Measurements from ENCODE around the gene FMNL1. TPM values are rescaled to one million over a fixed set of nuclear protein-coding genes. Genes with fewer than 3 reads are reported as not detected.

The FMNL1 gene
- total and polyA plus RNA-seq, 2 experiments from 2014 or later: 1.4 to 4.2 TPM

GRCh38 chr17:45175759-45176115 is 45.9 kb upstream of the FMNL1 start:
- H3K27ac ChIP-seq: peak overlapping the region; percentile 76
- peak overlapping the region; percentile 38 for H3K4me2 ChIP-seq (ENCODE audit: unreplicated experiment)
- H3K79me2 ChIP-seq (ENCODE audit: insufficient read depth): no peaks in the 10 kb centered on the region
- no peaks in the 10 kb centered on the region for H3K36me3 ChIP-seq (ENCODE audit: low read depth)
- H3K4me1 ChIP-seq (ENCODE audit: insufficient read depth): peaks cover 32% of the 10 kb centered on the region
- peak; percentile 7 for DNase-seq
- H4K20me1 ChIP-seq (ENCODE audit: insufficient read depth): no peaks in the 10 kb centered on the region
- 53 to 57% methylated on average over 3 of the region's 3 CpGs for WGBS, 2 experiments (ENCODE audit: low coverage in 1 of 2, low lambda C conversion rate in 2 of 2, missing lambda C conversion rate in 2 of 2)
- peak overlapping the region; percentile 79 for H2AFZ ChIP-seq
- no peaks in the 10 kb centered on the region for H3K9me2 ChIP-seq (ENCODE audit: insufficient read depth)
- in situ Hi-C loops (cut with MboI): no loop called here
- peak overlapping the region; percentile 43 for H3K9ac ChIP-seq
- TF ChIP-seq EZH2phosphoT487 (IDR thresholded peaks at IDR 0.05; ENCODE audit: insufficient read depth, low read depth) (no peak), EZH2 (IDR thresholded peaks at IDR 0.05; ENCODE audit: insufficient read depth, poor library complexity, severe bottlenecking) (no peak)
- H3K4me3 ChIP-seq: no peak overlapping the region
- H3K9me3 ChIP-seq (ENCODE audit: low read depth): no peaks in the 10 kb centered on the region
- H3F3A ChIP-seq (ENCODE audit: insufficient read depth): peaks cover 10% of the 10 kb centered on the region
- no peaks in the 10 kb centered on the region for H3K27me3 ChIP-seq (replicated peaks; ENCODE audit: insufficient read depth)

- Histone ChIP-seq H3K27ac (no peak overlapping the region), H3K36me3 (ENCODE audit: low read depth) (no peaks in the 10 kb centered on the region), H2AFZ (no peak overlapping the region), H3K4me2 (ENCODE audit: unreplicated experiment) (no peak overlapping the region), H3K9ac (no peak overlapping the region), H3K27me3 (replicated peaks; ENCODE audit: insufficient read depth) (no peaks in the 10 kb centered on the region), H3K4me1 (ENCODE audit: insufficient read depth) (peaks cover 16% of the 10 kb centered on the region), H3K9me2 (ENCODE audit: insufficient read depth) (no peaks in the 10 kb centered on the region), H3F3A (ENCODE audit: insufficient read depth) (peaks cover 4% of the 10 kb centered on the region), H4K20me1 (ENCODE audit: insufficient read depth) (no peaks in the 10 kb centered on the region), H3K9me3 (ENCODE audit: low read depth) (no peaks in the 10 kb centered on the region), H3K4me3 (no peak overlapping the region), H3K79me2 (ENCODE audit: insufficient read depth) (no peaks in the 10 kb centered on the region)
- no peak for DNase-seq
- in situ Hi-C loops (cut with MboI): no loop called here
- TF ChIP-seq EZH2phosphoT487 (IDR thresholded peaks at IDR 0.05; ENCODE audit: insufficient read depth, low read depth) (no peak), EZH2 (IDR thresholded peaks at IDR 0.05; ENCODE audit: insufficient read depth, poor library complexity, severe bottlenecking) (no peak)
- WGBS, 2 experiments (ENCODE audit: low coverage in 1 of 2, low lambda C conversion rate in 2 of 2, missing lambda C conversion rate in 2 of 2): 84 to 91% methylated on average over 7 of the region's 7 CpGs
These were observed 44.1 kb upstream of the FMNL1 start for GRCh38 chr17:45177563-45177962.

- WGBS, 2 experiments (ENCODE audit: low coverage in 1 of 2, low lambda C conversion rate in 2 of 2, missing lambda C conversion rate in 2 of 2): 81 to 83% methylated on average over 5 of the region's 5 CpGs
- H3K27ac ChIP-seq: no peak overlapping the region
- no peaks in the 10 kb centered on the region for H4K20me1 ChIP-seq (ENCODE audit: insufficient read depth)
- no peaks in the 10 kb centered on the region for H3K9me3 ChIP-seq (ENCODE audit: low read depth)
- no peaks in the 10 kb centered on the region for H3K9me2 ChIP-seq (ENCODE audit: insufficient read depth)
- no peak overlapping the region for H2AFZ ChIP-seq
- H3K79me2 ChIP-seq (ENCODE audit: insufficient read depth): no peaks in the 10 kb centered on the region
- H3K36me3 ChIP-seq (ENCODE audit: low read depth): no peaks in the 10 kb centered on the region
- H3F3A ChIP-seq (ENCODE audit: insufficient read depth): no peaks in the 10 kb centered on the region
- in situ Hi-C loops (cut with MboI): no loop called here
- H3K4me2 ChIP-seq (ENCODE audit: unreplicated experiment): no peak overlapping the region
- H3K27me3 ChIP-seq (replicated peaks; ENCODE audit: insufficient read depth): no peaks in the 10 kb centered on the region
- H3K9ac ChIP-seq: no peak overlapping the region
- no peaks in the 10 kb centered on the region for H3K4me1 ChIP-seq (ENCODE audit: insufficient read depth)
- TF ChIP-seq EZH2 (IDR thresholded peaks at IDR 0.05; ENCODE audit: insufficient read depth, poor library complexity, severe bottlenecking) (no peak), EZH2phosphoT487 (IDR thresholded peaks at IDR 0.05; ENCODE audit: insufficient read depth, low read depth) (no peak)
- no peak overlapping the region for H3K4me3 ChIP-seq
- DNase-seq: no peak
These were observed 37.5 kb upstream of the FMNL1 start for GRCh38 chr17:45184144-45184543.

- Histone ChIP-seq H3K36me3 (ENCODE audit: low read depth) (no peaks in the 10 kb centered on the region), H3K9me2 (ENCODE audit: insufficient read depth) (no peaks in the 10 kb centered on the region), H3K9ac (no peak overlapping the region), H3K27ac (no peak overlapping the region), H3K4me1 (ENCODE audit: insufficient read depth) (no peaks in the 10 kb centered on the region), H3K4me3 (no peak overlapping the region), H3K9me3 (ENCODE audit: low read depth) (no peaks in the 10 kb centered on the region), H3F3A (ENCODE audit: insufficient read depth) (no peaks in the 10 kb centered on the region), H3K27me3 (replicated peaks; ENCODE audit: insufficient read depth) (no peaks in the 10 kb centered on the region), H2AFZ (no peak overlapping the region), H3K79me2 (ENCODE audit: insufficient read depth) (no peaks in the 10 kb centered on the region), H4K20me1 (ENCODE audit: insufficient read depth) (no peaks in the 10 kb centered on the region), H3K4me2 (ENCODE audit: unreplicated experiment) (no peak overlapping the region)
- in situ Hi-C loops (cut with MboI): no loop called here
- WGBS, 2 experiments (ENCODE audit: low coverage in 1 of 2, low lambda C conversion rate in 2 of 2, missing lambda C conversion rate in 2 of 2): 47 to 64% methylated on average over 7 of the region's 7 CpGs
- no peak for DNase-seq
- no peak for TF ChIP-seq EZH2 (IDR thresholded peaks at IDR 0.05; ENCODE audit: insufficient read depth, poor library complexity, severe bottlenecking)
- TF ChIP-seq EZH2phosphoT487 (IDR thresholded peaks at IDR 0.05; ENCODE audit: insufficient read depth, low read depth): no peak
These were observed 34.8 kb upstream of the FMNL1 start for GRCh38 chr17:45186801-45187354.

- in situ Hi-C loops (cut with MboI): no loop called here
These were observed 32.7 kb upstream of the FMNL1 start for GRCh38 chr17:45189009-45189408.

More at GRCh38 chr17:45189009-45189408, 32.7 kb upstream of the FMNL1 start:
- no peak for DNase-seq
- no peaks in the 10 kb centered on the region for H3K9me3 ChIP-seq (ENCODE audit: low read depth)
- H3K9me2 ChIP-seq (ENCODE audit: insufficient read depth): no peaks in the 10 kb centered on the region
- H3K4me1 ChIP-seq (ENCODE audit: insufficient read depth): no peaks in the 10 kb centered on the region
- no peaks in the 10 kb centered on the region for H3K79me2 ChIP-seq (ENCODE audit: insufficient read depth)
- H3F3A ChIP-seq (ENCODE audit: insufficient read depth): no peaks in the 10 kb centered on the region
- H3K4me3 ChIP-seq: no peak overlapping the region
- no peaks in the 10 kb centered on the region for H4K20me1 ChIP-seq (ENCODE audit: insufficient read depth)
- 76 to 82% methylated on average over 2 of the region's 2 CpGs for WGBS, 2 experiments (ENCODE audit: low coverage in 1 of 2, low lambda C conversion rate in 2 of 2, missing lambda C conversion rate in 2 of 2)
- no peak for TF ChIP-seq EZH2 (IDR thresholded peaks at IDR 0.05; ENCODE audit: insufficient read depth, poor library complexity, severe bottlenecking)
- TF ChIP-seq EZH2phosphoT487 (IDR thresholded peaks at IDR 0.05; ENCODE audit: insufficient read depth, low read depth): no peak
- no peaks in the 10 kb centered on the region for H3K36me3 ChIP-seq (ENCODE audit: low read depth)
- no peaks in the 10 kb centered on the region for H3K27me3 ChIP-seq (replicated peaks; ENCODE audit: insufficient read depth)
- no peak overlapping the region for H3K4me2 ChIP-seq (ENCODE audit: unreplicated experiment)
- no peak overlapping the region for H3K27ac ChIP-seq
- no peak overlapping the region for H2AFZ ChIP-seq
- no peak overlapping the region for H3K9ac ChIP-seq
